SK-N-SH treated with all-trans-retinoic acid at 6 μM for 48 hours (cell line): Measurements from ENCODE around the gene MUC5AC.

Experiments
- ATAC-seq: fragments of 200-7000 bp; cut with Tn5 transposase; 3 replicates; pipeline ENCODE4 v1.9.1; 2020; ENCODE audit warnings: mild to moderate bottlenecking, moderate library complexity
- ARNTL ChIP-seq: fragments of 450-650 bp; formaldehyde crosslinking; IDR thresholded peaks from 2 replicates; pipeline ENCODE4 v1.5.0; 2020; ENCODE audit warnings: low read depth, mild to moderate bottlenecking, moderate library complexity, borderline replicate concordance
- BACH2 ChIP-seq: fragments of 250-450 bp; sonication (Bioruptor Pico); IDR thresholded peaks from 2 replicates; pipeline ENCODE4 v1.9.0; 2021; ENCODE audit warnings: mild to moderate bottlenecking, borderline replicate concordance
- CSDC2 ChIP-seq: fragments of 250-450 bp; sonication (Bioruptor Pico); IDR thresholded peaks from 2 replicates; pipeline ENCODE4 v1.5.0; 2020; ENCODE audit warnings: mild to moderate bottlenecking, moderate library complexity
- CSRNP3 ChIP-seq: fragments of 250-450 bp; sonication (Bioruptor Pico); IDR thresholded peaks from 2 replicates; pipeline ENCODE4 v1.5.1; 2021; ENCODE audit warnings: mild to moderate bottlenecking, moderate library complexity
- ESRRG ChIP-seq: fragments of 250-450 bp; sonication (Bioruptor Pico); IDR thresholded peaks from 2 replicates; pipeline ENCODE4 v1.6.1; 2021; ENCODE audit warnings: mild to moderate bottlenecking
- GLIS3 ChIP-seq: fragments of 250-450 bp; sonication (Bioruptor Pico); IDR thresholded peaks from 2 replicates; pipeline ENCODE4 v1.5.0; 2020; ENCODE audit warnings: mild to moderate bottlenecking, moderate library complexity
- ISL1 ChIP-seq: fragments of 250-450 bp; sonication (Bioruptor Pico); IDR thresholded peaks from 2 replicates; pipeline ENCODE4 v2.1.2; 2022; ENCODE audit warnings: mild to moderate bottlenecking, moderate library complexity
- PATZ1 ChIP-seq: fragments of 250-450 bp; sonication (Bioruptor Pico); IDR thresholded peaks from 2 replicates; pipeline ENCODE4 v1.8.0; 2020; ENCODE audit warnings: mild to moderate bottlenecking, moderate library complexity, borderline replicate concordance
- POU6F1 ChIP-seq: fragments of 250-450 bp; sonication (Bioruptor Pico); IDR thresholded peaks from 2 replicates; pipeline ENCODE4 v1.8.0; 2021; ENCODE audit warnings: low read depth, mild to moderate bottlenecking, moderate library complexity, borderline replicate concordance
- PPARA ChIP-seq: fragments of 250-450 bp; sonication (Bioruptor Pico); IDR thresholded peaks from 2 replicates; pipeline ENCODE4 v1.5.0; 2020; ENCODE audit warnings: mild to moderate bottlenecking, borderline replicate concordance
- RARB ChIP-seq: fragments of 250-450 bp; sonication (Bioruptor Pico); IDR thresholded peaks from 2 replicates; pipeline ENCODE4 v1.8.0; 2021; ENCODE audit warnings: mild to moderate bottlenecking, moderate library complexity
- SNAI2 ChIP-seq: fragments of 250-450 bp; sonication (Bioruptor Pico); IDR thresholded peaks from 2 replicates; pipeline ENCODE4 v1.5.0; 2020; ENCODE audit warnings: mild to moderate bottlenecking, moderate library complexity
- TCF4 ChIP-seq: fragments of 250-450 bp; sonication (Bioruptor Pico); IDR thresholded peaks from 2 replicates; pipeline ENCODE4 v1.8.0; 2021; ENCODE audit warnings: mild to moderate bottlenecking, moderate library complexity, borderline replicate concordance
- TOX ChIP-seq: fragments of 250-450 bp; sonication (Bioruptor Pico); IDR thresholded peaks from 2 replicates; pipeline ENCODE4 v1.8.0; 2021; ENCODE audit warnings: mild to moderate bottlenecking, moderate library complexity, borderline replicate concordance
- TSHZ2 ChIP-seq: fragments of 250-450 bp; sonication (Bioruptor Pico); IDR thresholded peaks from 2 replicates; pipeline ENCODE4 v1.5.0; 2020; ENCODE audit warnings: mild to moderate bottlenecking, moderate library complexity
- ZC3H10 ChIP-seq: fragments of 250-450 bp; sonication (Bioruptor Pico); IDR thresholded peaks from 2 replicates; pipeline ENCODE4 v1.5.1; 2021; ENCODE audit warnings: mild to moderate bottlenecking, moderate library complexity
- ZFP3 ChIP-seq: fragments of 250-450 bp; sonication (Bioruptor Pico); IDR thresholded peaks from 2 replicates; pipeline ENCODE4 v1.5.0; 2020; ENCODE audit warnings: mild to moderate bottlenecking, moderate library complexity
- ZFP30 ChIP-seq: fragments of 450-650 bp; formaldehyde crosslinking; IDR thresholded peaks from 2 replicates; pipeline ENCODE4 v1.5.0; 2022; ENCODE audit warnings: mild to moderate bottlenecking, moderate library complexity
- ZNF565 ChIP-seq: fragments of 450-650 bp; formaldehyde crosslinking; conservative IDR thresholded peaks from 2 replicates; pipeline ENCODE4 v1.5.0; 2020; ENCODE audit warnings: low read depth, mild to moderate bottlenecking, moderate library complexity
- ZNF70 ChIP-seq: fragments of 450-650 bp; formaldehyde crosslinking; IDR thresholded peaks from 2 replicates; pipeline ENCODE4 v1.5.0; 2020; ENCODE audit warnings: mild to moderate bottlenecking, moderate library complexity

The MUC5AC gene

GRCh38 chr11:1138097-1138496 lies 19.7 kb upstream of the MUC5AC start:
- ATAC-seq = no peak
- TF ChIP-seq ESRRG = no peak
- TF ChIP-seq TOX = no peak
- TF ChIP-seq ZFP30 (CRISPR knock-in tag) = no peak
- no peak for TF ChIP-seq ZFP3 (CRISPR knock-in tag)

- no peak for ATAC-seq
- TF ChIP-seq ZFP3 (CRISPR knock-in tag) (no peak), TOX (no peak), ESRRG (no peak), ZC3H10 (no peak), ISL1 (CRISPR knock-in tag) (no peak), ZNF70 (no peak), GLIS3 (no peak)
These were observed 18.2 kb upstream of the MUC5AC start for GRCh38 chr11:1139441-1140083.

- no peak for ATAC-seq
- TF ChIP-seq TSHZ2 (CRISPR knock-in tag) (no peak), PPARA (CRISPR knock-in tag) (no peak), ISL1 (CRISPR knock-in tag) (no peak), CSRNP3 (CRISPR knock-in tag) (no peak), RARB (CRISPR knock-in tag) (no peak), ZFP30 (CRISPR knock-in tag) (no peak), TCF4 (CRISPR knock-in tag) (no peak), PATZ1 (CRISPR knock-in tag) (no peak)
These were observed 16.9 kb upstream of the MUC5AC start for GRCh38 chr11:1140642-1141490.

GRCh38 chr11:1146365-1146764 lies 11.4 kb upstream of the MUC5AC start:
- TF ChIP-seq BACH2 = no peak
- ATAC-seq = no peak

- no peak for ATAC-seq
- TF ChIP-seq TSHZ2 (CRISPR knock-in tag) (no peak), ARNTL (CRISPR knock-in tag) (no peak), ZNF565 (no peak), ZNF70 (no peak), CSDC2 (CRISPR knock-in tag) (no peak), TCF4 (CRISPR knock-in tag) (no peak), PPARA (CRISPR knock-in tag) (no peak), ESRRG (no peak), RARB (CRISPR knock-in tag) (no peak), BACH2 (no peak), TOX (no peak), ZC3H10 (no peak), ISL1 (CRISPR knock-in tag) (no peak), POU6F1 (CRISPR knock-in tag) (no peak), ZFP3 (CRISPR knock-in tag) (no peak), SNAI2 (CRISPR knock-in tag) (no peak), CSRNP3 (CRISPR knock-in tag) (no peak)
These were observed 10.0 kb upstream of the MUC5AC start for GRCh38 chr11:1147792-1148191.
